SHP77 (cell line): Measurements from ENCODE around the gene SNX5.
A peak's percentile ranks its signal among the peaks of the same experiment; 100 is the strongest.

Experiments used
- DNase-seq, 2 experiments: peaks; one replicate each; lab custom pipeline; 2025; lab: John Stamatoyannopoulos, UW

The SNX5 gene

GRCh38 chr20:17968366-17969277 lies at the start of gene SNX5, which contains the start of gene MGME1:
Gene SNX5 (minus strand): TSS chr20:17968794. CDS start chr20:17968425, 369 bp downstream.
Gene MGME1 (plus strand): TSS chr20:17969018. CDS start chr20:17969860, 842 bp downstream.
- DNase-seq, result peak; percentile 99

- no peak for DNase-seq
These were observed 49.5 kb upstream of the SNX5 start for GRCh38 chr20:18018100-18018499.

- no peak for DNase-seq
These were observed 48.2 kb upstream of the SNX5 start for GRCh38 chr20:18016772-18017171.

- DNase-seq, result no peak
These were observed 45.8 kb upstream of the SNX5 start for GRCh38 chr20:18014411-18014810.

- no peak for DNase-seq
These were observed 44.3 kb upstream of the SNX5 start for GRCh38 chr20:18012901-18013300.

GRCh38 chr20:18011951-18012645 lies 43.5 kb upstream of the SNX5 start:
- no peak for DNase-seq

GRCh38 chr20:18011482-18011881 lies 42.9 kb upstream of the SNX5 start:
- no peak for DNase-seq

GRCh38 chr20:18009116-18009515 lies 40.5 kb upstream of the SNX5 start:
- no peak for DNase-seq

- no peak for DNase-seq
These were observed 39.1 kb upstream of the SNX5 start for GRCh38 chr20:18007534-18008292.

GRCh38 chr20:18006684-18007083 lies 38.1 kb upstream of the SNX5 start:
- no peak for DNase-seq

GRCh38 chr20:18005990-18006364 lies 37.4 kb upstream of the SNX5 start:
- DNase-seq, result no peak

- DNase-seq, result no peak
These were observed 36.8 kb upstream of the SNX5 start for GRCh38 chr20:18005170-18005989.

- DNase-seq, result no peak
These were observed 35.9 kb upstream of the SNX5 start for GRCh38 chr20:18004384-18005031.

- no peak for DNase-seq
These were observed 35.3 kb upstream of the SNX5 start for GRCh38 chr20:18003897-18004296.

- no peak for DNase-seq
These were observed 32.7 kb upstream of the SNX5 start for GRCh38 chr20:18001131-18001921.

GRCh38 chr20:17999566-17999965 lies 31.0 kb upstream of the SNX5 start:
- no peak for DNase-seq

- no peak for DNase-seq
These were observed 29.9 kb upstream of the SNX5 start for GRCh38 chr20:17998446-17998845.

- DNase-seq, result peak; percentile 29 to 52
These were observed 27.6 kb upstream of the SNX5 start for GRCh38 chr20:17995967-17996819.

GRCh38 chr20:17993546-17993945 lies 25.0 kb upstream of the SNX5 start:
- no peak for DNase-seq
